Measurements from ENCODE around the gene PDHB.
"Not testable (repeated sequence)": the region's sequence is repeated elsewhere in the genome, so short reads cannot be mapped to it uniquely, and the experiment has no call there.

PDHB gene

GRCh38 chr3:58433400-58434167 lies at the start of gene PDHB:
PDHB (minus strand) TSS chr3:58433832; CDS start chr3:58433809, 23 bp downstream.
- peak; percentile 89 for DNase-seq

DNA sequence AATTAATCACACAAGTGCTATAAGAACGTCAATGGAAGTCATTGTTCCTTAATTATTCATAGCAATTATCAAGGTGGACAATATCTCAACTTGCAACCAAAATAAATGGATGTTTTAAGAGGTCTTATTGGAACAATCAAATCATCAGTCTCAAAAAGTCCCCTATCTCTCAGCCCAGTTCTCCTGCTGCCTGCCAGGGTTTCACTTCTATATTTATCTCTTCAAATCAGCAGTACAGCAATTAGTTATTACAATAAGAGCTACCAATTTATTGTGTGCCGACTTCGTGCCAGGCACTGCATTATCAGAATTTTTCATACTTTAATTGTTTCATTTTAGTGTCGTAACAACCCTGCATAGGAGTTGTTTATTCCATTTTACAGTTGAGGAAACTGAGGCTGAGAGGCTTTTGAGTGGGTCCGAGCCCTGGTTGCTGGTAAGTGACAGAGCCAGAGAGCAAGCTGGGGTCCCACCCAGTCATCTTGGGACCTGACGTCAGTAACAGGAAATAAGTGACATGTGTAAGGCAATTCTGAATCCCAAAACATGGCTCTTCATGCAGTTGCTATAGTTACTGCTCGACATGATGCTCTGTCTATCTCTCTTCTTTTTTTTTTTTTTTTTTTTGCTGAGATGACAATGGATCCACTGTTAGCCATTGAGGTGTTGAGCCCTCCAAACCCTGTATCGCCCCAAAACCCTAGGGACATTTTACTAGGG lies 49.4 kb upstream of the PDHB start:
- DNase-seq = no peak

DNA sequence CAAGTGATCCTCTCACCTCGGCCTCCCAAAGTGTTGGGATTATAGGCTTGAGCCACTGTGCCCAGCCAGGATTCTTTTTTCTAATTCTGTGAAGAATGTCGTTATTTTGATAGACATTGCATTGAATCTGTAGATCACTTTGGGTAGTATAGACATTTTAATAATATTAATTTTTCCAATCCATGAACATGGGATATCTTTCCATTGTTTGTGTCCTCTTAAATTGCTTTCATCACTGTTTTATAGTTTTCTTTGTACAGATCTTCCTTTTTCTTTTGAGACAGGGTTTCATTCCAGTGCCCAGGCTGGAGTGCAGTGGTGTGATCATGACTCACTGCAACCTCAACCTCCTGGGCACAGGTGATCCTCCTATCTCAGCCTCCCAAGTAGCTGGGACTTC lies 46.7 kb upstream of the PDHB start:
- DNase-seq = no peak

- no peak for DNase-seq
Measured at GRCh38 chr3:58478781-58479180, 45.1 kb upstream of the PDHB start.

GRCh38 chr3:58474967-58475578 lies 41.4 kb upstream of the PDHB start:
- no peak for DNase-seq

DNA sequence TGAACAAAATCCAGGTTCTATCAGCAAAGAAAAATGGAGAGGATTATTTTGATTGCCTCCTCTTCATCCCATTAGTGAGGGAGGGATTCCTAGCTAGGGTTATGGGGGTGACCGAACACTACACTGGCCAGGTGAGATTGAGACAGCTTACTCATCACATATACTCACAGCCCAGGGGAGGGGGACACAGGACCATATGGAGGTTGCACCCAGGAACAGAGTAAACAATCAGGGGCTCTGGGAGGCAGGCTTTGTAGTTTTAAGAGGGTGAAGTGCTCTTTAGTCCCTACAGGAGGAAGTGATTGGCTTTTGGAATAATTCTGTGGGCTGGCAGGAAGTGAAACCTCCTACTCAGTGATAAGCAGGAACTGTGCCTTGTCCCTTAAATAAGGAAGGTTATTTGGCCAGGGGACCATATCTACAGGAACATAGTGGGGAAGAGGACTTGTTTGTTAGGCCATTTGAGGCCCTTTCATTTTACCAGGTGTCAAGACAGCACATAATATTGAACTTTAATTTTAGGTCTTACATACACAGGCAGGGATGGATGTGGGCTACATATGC lies 40.8 kb upstream of the PDHB start:
- peak; percentile 11 for DNase-seq

DNA sequence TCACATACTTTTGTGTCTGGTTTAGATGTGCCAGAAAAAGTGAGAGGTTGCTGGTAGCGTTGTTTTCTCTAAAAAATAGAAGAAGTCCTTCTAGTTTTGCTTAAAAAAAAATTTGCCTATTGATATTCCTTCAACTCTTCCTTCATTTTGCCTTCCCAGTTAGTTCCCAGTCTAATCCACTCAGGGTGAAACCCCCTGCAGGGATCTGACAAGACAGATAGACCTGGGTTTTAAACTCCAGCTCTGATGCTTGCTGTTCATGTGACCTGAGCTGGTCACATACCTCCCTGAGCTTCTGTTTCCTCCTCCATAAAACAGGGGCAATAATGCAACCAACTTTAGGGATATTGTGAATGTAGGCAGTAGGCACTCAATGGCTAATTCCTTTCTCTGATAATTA lies 39.6 kb upstream of the PDHB start:
- no peak for DNase-seq

GRCh38 chr3:58471025-58471887 lies 37.6 kb upstream of the PDHB start:
- DNase-seq = peak; percentile 11

DNA sequence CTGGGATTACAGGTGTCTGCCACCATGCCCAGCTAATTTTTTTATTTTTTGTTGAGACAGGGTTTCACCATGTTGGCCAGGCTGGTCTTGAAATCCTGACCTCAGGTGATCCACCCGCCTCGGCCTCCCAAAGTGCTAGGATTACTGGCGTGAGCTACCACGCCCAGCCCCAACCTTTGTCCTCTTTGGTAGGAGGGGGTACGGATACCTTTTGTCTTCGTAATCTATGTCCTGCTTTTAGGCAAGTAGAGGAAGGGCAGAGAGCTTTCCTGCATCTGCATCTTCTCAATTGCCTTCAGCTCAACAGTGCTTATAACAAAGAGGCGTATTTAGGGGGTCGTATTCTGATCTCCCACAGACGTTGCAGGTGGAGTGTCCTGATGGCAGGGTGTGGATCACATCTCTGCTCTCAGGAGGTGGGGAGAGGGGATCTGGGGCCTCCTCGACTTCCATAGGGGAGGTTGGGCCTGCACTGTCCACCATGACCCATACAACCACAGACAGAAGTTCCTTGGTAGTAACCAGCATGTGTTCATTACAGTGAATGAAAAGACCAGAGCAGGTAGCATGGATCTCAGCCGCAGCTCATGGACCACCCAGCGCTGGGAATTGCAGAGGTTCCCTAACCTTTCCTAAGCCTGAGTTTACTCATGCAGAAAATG lies 36.9 kb upstream of the PDHB start:
- no peak for DNase-seq

DNA sequence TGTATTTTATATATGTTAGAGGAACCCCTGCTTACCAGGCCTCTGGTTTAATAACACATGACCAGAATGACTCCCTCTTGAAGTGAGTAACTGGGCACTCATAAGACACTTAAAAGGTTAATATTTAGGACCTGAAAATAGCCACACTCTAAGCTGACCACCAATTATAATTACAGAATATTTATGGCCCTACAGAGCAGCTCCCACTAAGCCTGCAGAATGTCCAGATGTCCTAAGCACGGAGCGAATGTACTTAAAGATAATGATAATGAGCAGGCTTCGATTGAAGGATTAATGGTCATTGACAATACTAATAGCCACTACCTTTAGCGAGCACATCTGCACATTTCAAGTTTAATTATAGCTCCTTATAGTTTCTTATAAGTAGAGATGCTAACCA lies 35.5 kb upstream of the PDHB start:
- DNase-seq = no peak

DNA sequence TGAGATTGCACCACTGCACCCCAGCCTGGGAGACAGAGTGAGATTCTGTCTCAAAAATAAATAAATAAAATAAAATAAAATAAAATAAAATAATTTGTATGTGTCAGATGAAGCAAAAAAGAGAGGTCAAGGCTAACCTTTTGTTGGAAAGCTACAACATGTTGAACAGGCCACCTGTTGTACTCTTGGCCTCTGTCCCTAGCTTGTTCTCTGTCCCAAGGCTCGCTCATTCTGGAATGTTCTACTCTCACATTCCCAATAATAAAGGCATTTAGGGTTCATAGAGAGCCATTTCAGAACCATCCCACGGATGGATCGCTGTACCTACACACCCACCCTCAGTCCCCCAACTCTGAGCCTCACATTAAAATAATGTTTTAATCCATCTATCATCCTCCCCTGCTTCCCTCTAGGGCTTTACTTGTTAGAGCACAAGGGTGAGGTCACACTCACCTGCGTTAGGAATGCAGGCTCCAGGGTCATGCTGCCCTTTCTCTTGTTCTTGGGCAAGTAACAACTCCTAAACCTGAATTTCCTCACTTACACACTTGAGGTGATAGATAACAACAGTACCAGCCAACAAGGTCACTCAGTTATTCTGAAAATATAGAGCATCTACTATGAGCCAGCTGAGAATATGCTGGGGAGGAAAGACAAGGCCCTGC lies 33.4 kb upstream of the PDHB start:
- DNase-seq = no peak

- DNase-seq = no peak
Measured at GRCh38 chr3:58464866-58465265, 31.2 kb upstream of the PDHB start.

DNA sequence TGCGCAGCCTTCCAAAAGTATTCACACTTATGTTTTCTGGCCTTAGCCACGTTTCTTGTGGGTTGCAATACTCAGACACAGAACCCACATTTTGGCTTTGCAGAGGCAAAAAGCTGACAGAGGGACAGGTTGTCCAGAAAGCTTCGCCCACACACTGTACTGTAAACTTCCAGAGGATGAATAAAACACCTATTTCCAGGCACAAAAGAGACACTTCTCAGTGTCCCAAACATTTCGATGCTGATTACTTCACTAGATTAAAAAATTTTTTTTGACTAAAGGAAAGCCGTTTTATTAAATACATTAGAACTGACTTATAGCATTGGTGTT lies 30.3 kb upstream of the PDHB start:
- no peak for DNase-seq

DNA sequence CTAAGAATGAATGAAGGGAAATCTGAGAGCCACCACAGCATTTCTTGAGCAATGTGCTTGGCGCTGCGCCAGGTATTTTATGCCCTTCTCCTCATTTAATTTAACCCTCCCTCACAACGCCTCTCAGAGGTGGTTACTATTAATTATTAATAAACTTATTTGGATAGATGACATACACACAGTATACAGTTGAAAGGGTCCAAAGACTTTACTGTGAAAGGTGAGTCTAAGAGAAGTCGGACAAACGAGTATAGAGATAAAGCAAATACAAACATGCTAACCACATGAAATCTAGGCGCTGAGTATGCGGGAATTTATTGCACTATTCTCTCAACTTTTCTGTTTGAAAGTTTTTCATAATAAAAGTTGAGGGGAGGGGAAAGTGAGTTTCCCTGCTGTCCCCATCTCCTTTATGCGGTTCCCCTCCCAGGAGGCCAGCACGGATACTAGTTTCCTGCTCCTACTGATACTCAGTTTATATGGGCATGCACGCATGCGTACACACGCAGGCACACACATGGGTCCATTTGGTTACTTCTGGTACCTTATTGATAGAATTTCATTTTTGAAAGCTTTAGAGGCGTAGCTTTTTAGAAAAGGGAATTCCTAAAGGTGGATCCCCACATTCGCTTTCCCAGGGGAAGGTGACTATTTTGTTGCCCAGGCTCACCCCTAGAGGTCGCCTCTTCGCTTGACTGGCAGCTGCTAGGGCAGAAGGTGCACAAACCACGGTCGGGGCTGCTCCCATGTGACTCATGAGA lies 29.7 kb upstream of the PDHB start:
- DNase-seq = peak; percentile 36

DNA sequence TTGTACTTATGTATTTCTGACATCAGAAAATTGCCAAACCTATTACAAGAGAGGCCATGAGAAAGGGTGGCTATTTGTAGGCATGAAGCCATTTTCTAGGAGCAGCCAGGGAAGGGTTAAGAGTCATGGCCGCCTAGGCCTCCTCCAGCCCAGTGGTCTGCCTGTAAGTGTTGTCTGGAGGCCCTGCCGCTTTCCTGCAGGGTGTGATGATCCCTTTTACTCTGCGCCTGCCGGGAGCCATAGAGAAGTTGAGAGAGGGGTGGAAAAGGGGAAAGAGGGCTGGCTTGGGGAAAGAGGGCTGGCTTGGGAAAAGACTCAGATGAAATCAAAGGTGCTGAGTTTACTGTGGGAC lies 29.2 kb upstream of the PDHB start:
- no peak for DNase-seq

- no peak for DNase-seq
Measured at GRCh38 chr3:58459160-58459559, 25.5 kb upstream of the PDHB start.

GRCh38 chr3:58452176-58452575 lies 18.5 kb upstream of the PDHB start:
- no peak for DNase-seq

DNA sequence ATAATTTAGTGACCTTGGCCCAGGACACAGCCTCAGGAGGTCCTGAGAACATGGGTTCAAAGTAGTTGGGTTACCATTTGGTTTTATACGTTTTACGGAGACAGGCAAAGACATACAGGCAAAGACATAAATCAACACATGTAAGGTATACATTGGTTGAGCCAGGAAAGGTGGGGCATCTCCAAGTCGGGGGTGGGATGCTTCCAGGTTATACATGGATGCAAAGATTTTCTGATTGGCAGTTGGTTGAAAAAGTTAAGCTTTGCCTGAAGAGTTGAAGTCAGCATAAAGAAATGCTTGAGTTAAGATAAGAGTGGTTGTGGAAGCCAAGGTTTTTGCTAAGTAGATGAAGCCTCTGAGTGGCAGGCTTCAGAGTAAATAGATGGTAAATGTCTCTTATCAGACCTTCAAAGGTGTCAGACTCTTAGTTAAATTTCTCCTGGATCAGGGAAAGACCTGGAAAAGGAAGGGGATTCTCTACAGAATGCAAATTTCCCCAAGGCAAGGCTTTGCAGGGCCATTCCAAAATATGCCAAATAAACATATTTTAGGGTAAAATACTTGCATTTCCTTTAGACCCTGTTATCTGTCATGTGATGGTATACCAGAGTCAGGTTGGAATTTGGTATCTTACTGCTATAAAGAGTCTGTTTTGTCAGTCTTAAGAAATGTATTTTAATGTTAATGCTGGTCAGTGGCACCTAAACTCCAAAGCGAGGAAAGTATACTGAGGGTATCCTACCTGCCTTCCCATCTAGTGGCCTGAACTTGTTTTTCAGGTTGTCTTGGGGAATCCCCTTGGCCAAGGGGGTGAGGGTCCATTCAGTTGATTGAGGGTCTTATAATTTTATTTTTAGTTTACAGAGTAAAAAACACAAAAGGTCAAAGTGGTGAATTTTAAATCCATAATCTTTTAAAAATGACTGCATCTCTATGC lies 8.2 kb upstream of the PDHB start:
- DNase-seq = no peak

GRCh38 chr3:58440996-58441355 lies 7.3 kb upstream of the PDHB start:
- not testable (repeated sequence) for DNase-seq

DNA sequence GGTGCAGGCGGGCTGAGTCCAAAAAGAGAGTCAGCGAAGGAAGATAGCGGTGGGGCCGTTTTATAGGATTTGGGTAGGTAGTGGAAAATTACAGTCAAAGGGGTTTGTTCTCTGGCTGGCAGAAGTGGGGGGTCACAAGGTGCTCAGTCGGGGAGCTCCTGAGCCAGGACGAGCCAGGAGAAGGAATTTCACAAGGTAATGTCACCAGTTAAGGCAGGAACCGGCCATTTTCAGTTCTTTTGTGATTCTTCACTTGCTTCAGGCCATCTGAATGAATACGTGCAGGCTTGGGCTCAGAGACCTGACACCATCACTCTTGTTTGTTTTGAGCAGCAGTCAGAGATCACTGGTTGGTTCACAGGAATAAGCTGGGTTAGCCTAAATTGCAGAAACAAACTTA lies 3.6 kb upstream of the PDHB start:
- DNase-seq = not testable (repeated sequence)

Measured in GDM1 (cell line).